GM19025 (cell line): Measurements from ENCODE around the gene ACOD1.
A peak's percentile ranks its signal among the peaks of the same experiment; 100 is the strongest.
"Not testable (repeated sequence)": the region's sequence is repeated elsewhere in the genome, so short reads cannot be mapped to it uniquely, and the experiment has no call there.

Source experiments
- ATAC-seq: cut with Tn5 transposase; IDR thresholded peaks from one replicate; pipeline ENCODE4 v1.9.1; 2021; ENCODE audit warnings: mild to moderate bottlenecking, low read depth, moderate library complexity; ENCODE audit not compliant: unreplicated experiment

The ACOD1 gene

DNA sequence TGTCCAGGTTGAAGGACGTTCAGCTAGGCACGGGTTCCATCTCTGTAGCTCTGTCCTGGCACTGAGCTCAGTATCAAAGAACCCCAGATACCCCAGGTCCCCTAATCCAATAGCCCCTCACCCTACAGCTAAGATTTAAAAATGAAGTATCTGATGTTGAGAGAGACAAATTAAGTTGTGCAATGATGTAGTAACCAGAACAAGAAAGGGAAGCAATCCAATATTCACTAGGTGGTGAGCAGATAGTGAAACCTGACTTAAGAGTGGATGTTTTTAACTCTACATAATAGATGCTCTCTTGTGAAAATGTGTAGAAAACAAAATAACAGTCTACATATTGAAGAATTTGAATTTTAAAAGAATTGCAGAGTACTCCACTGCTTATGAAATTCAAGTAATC lies 1.8 kb downstream of the ACOD1 start:
- ATAC-seq: no peak

GRCh38 chr13:76953968-76954367 lies 5.7 kb downstream of the ACOD1 start:
- no peak for ATAC-seq

- ATAC-seq: no peak
Measured at GRCh38 chr13:76954538-76954937, 6.2 kb downstream of the ACOD1 start.

DNA sequence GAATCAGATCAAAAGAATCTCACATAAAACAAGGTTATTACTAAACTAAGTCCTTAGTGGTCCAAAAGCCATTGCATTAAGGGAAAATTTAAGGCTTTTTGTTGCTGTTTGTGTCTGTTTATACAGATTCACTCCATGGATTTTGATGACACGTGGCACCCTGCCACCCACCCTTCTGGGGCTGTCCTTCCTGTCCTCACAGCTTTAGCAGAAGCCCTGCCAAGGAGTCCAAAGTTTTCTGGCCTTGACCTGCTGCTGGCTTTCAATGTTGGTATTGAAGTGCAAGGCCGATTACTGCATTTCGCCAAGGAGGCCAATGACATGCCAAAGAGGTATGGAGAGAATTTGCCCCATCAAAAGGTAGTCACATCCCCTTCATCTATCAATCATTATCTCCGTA lies 6.9 kb downstream of the ACOD1 start:
- ATAC-seq: no peak

- no peak for ATAC-seq
Measured at GRCh38 chr13:76955661-76956060, 7.3 kb downstream of the ACOD1 start.

- ATAC-seq: no peak
Measured at GRCh38 chr13:76958841-76959432, 10.6 kb downstream of the ACOD1 start.

DNA sequence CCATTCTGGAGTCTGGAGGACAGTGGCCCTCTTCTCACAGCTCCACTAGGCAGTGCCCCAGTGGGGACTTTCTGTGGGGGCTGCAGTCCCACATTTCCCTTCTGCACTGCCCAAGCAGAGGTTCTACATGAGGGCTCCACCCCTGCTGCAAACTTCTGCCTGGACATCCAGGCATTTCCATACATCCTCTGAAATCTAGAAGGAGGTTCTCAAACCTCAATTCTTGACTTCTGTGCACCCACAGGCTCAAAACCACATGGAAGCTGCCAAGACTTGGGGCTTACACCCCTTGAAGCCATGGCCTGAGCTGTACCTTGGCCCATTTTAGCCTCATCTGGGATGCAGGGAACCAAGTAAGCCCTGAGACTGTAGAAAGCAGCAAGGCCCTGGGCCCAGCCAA lies 11.4 kb downstream of the ACOD1 start:
- ATAC-seq: not testable (repeated sequence)

GRCh38 chr13:76965759-76966421 lies 17.6 kb downstream of the ACOD1 start:
- ATAC-seq: no peak

GRCh38 chr13:76967031-76967430 lies 18.7 kb downstream of the ACOD1 start:
- no peak for ATAC-seq

DNA sequence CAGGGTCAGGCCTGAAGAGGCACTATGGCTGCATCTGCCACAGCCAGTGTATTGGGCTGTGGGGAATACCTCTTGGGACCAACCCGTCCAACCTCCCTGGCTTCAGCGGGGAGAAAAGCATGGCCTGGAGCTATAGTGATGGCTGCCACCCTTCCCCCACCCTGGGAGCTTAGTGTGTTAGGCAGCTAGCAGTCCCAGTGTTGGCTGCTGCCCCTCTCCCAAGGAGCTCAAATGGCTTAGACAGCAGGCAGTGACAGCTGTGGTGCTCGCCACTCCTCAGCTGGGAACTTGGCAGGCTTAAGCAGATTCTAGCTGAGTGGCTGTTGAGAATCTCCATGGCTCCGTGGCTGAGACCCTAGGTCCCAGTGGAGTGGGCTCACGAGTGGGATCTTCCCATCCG lies 19.7 kb downstream of the ACOD1 start:
- ATAC-seq: no peak

- ATAC-seq: no peak
Measured at GRCh38 chr13:76969488-76970365, 21.4 kb downstream of the ACOD1 start.

DNA sequence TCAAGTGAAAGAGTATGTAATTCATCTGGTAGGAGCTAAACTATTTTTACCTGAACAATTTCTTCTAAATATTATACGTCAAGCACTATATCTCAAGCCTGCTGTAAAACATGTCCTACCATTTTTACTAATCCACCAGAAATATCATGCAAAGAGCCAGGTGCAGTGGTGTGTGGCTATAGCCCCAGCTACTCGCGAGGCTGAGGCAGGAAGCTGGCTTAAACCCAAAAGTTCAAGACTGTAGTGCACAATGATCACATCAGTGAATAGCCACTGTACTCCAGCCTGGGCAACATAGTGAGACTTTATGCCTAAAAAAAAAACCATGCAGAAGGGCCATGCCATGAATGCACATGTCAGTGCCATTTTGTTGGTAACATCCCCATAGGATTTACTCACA lies 22.9 kb downstream of the ACOD1 start:
- no peak for ATAC-seq

DNA sequence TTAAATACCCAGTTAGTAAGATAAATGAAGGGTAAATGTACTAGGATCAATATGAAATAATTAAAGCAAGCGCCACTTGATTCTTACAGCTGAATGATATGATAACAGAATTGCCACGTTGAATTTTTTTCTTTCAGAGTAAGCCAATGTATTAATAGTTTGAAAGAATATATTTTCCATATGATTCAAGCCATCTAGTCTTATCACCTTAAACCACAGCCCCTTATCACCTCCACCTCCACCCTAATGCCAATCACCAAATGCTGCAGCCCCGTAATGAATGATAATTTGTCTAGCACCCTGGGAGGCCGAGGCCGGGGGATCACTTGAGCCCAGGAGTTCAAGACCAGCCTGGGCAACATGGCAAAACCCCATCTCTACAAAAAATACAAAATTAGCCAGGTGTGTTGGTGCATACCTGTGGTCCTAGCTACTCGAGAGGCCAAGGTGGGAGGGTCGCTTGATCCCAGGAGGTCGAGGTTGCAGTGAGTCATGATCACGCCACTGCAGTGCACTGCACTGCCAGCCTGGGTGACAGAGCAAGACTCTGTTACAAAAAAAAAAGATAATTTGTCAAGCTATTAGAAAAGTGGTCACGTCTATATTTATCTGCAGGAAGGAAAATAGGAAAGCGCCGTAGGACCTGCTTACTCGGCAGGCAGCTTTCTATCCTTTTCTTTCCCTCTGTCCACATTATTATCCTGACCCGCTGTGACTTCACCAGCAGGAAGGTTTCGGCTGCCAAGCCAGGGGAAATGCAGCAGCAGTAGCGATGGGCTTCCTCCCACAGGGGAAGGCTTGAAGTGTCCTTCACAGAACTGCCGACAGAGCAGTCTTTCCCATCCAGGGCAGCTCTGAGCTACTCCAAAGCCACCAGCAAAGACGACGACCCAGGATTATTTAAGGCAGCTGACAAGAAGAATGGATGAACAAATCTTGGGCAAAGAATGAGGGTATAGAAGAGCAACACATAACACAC lies 23.8 kb downstream of the ACOD1 start:
- no peak for ATAC-seq

DNA sequence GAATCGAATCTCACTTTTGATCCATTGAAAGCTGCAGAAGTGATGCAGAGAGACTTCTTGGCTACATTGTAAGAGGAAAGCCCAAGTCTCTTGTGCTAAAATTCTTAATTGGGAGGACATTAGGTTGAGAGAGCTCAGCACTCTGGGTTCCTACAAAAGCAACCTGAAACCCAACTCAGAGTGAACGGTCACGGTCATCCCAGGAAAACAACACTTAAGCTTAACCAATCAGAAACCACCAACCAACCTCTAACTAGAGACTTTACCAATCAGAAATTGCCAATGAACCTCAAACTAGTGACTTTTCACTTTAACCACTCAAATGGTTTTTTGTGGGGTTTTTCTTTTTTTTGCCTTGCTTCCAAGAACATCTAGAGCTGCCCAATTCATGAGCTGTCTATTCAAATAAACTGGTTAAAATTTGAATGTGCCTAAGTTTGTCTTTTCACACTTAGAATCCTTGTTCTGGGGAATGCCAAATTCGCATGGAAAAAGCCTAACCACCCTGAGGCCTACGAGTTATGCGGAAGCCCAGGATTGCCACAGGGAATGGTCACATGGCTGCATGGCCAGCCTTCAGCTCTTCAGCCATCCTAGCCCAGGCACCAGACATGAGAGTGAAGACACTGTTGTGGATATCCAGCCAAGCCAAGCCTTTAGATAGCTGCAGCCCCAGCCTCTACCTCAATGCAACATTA lies 25.8 kb downstream of the ACOD1 start:
- no peak for ATAC-seq

- no peak for ATAC-seq
Measured at GRCh38 chr13:76974618-76974975, 26.3 kb downstream of the ACOD1 start.

DNA sequence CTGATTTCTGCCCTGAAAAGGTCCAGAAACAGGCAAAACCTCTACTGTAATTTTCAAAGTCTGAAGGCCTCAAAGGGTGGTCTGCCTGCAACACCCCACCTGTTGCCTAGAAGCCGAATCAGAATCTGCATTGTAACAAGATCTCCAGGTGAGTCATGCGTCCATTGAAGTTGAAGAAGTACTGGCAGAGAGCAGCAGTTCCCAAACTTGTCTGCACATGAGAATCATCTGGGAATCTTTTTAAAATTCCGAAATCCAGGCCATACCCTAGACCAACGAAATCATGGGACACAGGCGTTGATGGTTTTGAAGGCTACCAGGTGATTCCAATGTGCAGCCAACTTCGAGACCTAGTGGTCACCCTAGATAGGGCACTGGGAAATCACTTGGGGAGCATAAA lies 27.6 kb downstream of the ACOD1 start:
- no peak for ATAC-seq

GRCh38 chr13:76976490-76976889 lies 28.2 kb downstream of the ACOD1 start:
- no peak for ATAC-seq

DNA sequence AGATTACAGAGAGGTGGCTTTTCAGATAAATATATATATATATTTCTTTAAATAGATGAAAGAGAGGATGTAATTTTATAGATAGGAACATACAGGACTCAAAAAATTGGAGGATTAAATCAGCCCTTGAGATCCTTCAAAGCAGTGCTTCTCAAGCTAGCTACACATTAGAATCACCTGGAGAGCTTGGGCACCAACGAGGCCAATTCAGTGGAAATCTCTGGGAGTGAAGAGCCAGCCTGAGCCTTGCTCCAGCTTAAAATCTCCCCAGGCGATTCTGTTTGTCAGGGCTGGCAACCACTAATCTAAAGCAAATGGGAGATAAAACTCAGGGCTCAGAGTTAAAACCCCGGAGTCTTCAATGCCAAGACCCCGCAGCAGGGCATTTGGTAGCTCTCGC lies 28.6 kb downstream of the ACOD1 start:
- ATAC-seq: no peak

- peak; percentile 99 for ATAC-seq
Measured at GRCh38 chr13:76980075-76980718, 31.9 kb downstream of the ACOD1 start.
